ENCODE results near the gene STXBP5L.

DNA sequence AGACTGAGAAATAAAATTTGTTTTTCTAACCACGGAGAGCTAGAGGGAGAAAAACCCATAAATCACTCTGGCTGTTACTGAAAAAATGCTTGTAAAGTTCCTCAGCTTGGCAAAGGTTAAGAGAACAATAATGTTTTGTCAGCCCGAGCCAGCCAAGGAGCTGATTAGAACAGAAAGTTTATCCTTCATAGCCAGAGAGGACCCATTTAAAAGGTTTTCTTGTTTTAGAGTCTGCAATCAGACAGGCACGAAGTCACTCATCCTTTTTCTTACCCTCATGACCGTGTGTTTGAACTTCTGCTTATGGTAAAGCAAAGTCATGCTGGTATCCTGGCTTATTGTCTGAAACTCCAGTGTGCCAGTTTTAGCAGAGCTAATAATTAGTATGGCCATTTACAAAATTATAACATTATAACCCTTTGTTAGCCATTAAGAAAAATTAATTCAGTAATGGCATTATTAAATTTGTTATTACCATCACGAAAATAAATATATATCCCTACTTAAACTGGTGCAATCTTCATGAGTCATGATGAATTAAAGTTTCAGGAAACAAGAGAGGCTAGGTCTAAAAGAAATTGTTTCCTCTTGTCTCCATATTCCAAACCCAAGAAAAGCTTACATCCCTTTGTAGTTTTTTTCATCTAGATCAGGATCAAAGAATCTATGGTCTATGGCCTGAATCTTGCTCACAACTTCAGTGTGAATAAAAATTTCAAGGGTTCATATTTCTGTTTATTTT, 13.5 kb upstream of the STXBP5L start:
- TF ChIP-seq, protein P1, sequence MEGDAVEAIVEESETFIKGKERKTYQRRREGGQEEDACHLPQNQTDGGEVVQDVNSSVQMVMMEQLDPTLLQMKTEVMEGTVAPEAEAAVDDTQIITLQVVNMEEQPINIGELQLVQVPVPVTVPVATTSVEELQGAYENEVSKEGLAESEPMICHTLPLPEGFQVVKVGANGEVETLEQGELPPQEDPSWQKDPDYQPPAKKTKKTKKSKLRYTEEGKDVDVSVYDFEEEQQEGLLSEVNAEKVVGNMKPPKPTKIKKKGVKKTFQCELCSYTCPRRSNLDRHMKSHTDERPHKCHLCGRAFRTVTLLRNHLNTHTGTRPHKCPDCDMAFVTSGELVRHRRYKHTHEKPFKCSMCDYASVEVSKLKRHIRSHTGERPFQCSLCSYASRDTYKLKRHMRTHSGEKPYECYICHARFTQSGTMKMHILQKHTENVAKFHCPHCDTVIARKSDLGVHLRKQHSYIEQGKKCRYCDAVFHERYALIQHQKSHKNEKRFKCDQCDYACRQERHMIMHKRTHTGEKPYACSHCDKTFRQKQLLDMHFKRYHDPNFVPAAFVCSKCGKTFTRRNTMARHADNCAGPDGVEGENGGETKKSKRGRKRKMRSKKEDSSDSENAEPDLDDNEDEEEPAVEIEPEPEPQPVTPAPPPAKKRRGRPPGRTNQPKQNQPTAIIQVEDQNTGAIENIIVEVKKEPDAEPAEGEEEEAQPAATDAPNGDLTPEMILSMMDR (IDR thresholded peaks at IDR 0.05): no peak
- TF ChIP-seq POLR2A (IDR thresholded peaks at IDR 0.05) (no peak), POLR2AphosphoS5 (IDR thresholded peaks at IDR 0.05; ENCODE audit: insufficient read depth in 1 of 2, low read depth in 1 of 2) (peak; percentile 14 to 69)

Data from vagina (tissue), 2 donors.